ENCODE results near the gene EYS.

EYS gene

DNA sequence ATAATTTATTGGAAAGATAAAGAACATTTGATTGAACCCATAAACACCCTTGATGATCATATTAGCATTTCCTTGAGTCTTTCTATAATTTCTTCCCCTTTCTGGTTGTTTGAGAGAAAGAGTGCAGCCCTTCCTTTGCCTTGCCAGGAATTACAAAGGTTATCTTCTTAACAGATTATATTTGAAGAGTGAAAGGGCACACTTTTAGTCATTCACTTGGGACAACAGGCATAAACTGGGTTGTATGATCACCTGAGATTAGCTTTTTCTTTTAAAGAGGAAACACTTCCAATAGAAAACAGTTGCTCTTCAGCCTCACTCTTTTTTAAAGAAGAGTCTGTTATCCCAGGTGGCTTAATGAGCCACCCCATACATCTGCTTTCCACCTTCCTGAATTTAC, 1776.2 kb downstream of the EYS start:
- H3K4me3 ChIP-seq (ENCODE audit: low read depth, low read length): no peak overlapping the region
- TF ChIP-seq, protein P1, sequence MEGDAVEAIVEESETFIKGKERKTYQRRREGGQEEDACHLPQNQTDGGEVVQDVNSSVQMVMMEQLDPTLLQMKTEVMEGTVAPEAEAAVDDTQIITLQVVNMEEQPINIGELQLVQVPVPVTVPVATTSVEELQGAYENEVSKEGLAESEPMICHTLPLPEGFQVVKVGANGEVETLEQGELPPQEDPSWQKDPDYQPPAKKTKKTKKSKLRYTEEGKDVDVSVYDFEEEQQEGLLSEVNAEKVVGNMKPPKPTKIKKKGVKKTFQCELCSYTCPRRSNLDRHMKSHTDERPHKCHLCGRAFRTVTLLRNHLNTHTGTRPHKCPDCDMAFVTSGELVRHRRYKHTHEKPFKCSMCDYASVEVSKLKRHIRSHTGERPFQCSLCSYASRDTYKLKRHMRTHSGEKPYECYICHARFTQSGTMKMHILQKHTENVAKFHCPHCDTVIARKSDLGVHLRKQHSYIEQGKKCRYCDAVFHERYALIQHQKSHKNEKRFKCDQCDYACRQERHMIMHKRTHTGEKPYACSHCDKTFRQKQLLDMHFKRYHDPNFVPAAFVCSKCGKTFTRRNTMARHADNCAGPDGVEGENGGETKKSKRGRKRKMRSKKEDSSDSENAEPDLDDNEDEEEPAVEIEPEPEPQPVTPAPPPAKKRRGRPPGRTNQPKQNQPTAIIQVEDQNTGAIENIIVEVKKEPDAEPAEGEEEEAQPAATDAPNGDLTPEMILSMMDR (IDR thresholded peaks at IDR 0.05): no peak
- H3K27ac ChIP-seq: no peak overlapping the region
- H2AFZ ChIP-seq: no peak overlapping the region
- H3K4me2 ChIP-seq (ENCODE audit: low read length): no peak overlapping the region
- no peak overlapping the region for H3K9ac ChIP-seq
- no peaks in the 10 kb centered on the region for H3K9me3 ChIP-seq (ENCODE audit: control insufficient read depth, low read length)
- H3K4me1 ChIP-seq: no peaks in the 10 kb centered on the region
- no peaks in the 10 kb centered on the region for H3K79me2 ChIP-seq
- H3K36me3 ChIP-seq (ENCODE audit: control insufficient read depth, insufficient read depth, low read length): no peaks in the 10 kb centered on the region
- no peaks in the 10 kb centered on the region for H3K27me3 ChIP-seq (ENCODE audit: control insufficient read depth, insufficient read depth, low read length)

DNA sequence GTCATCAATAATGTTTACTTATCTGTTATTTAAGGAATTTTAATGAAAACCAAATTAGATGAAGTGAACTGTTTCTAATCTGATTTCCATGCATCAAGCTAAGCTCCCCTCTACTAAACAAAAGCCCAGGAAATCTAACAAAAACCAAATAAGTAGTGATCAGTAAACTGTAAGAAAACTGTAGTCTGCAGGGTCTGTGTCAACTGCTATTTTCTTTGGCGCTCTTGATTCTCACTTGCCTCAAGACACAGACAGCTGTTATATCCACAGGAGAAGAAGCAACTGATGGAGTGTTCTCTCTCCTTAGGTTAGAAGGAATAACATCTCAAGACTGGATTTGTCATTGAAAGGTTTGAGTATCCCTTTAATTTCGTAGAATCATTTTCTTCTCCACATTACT, 1777.9 kb downstream of the EYS start:
- no peaks in the 10 kb centered on the region for H3K27me3 ChIP-seq (ENCODE audit: control insufficient read depth, insufficient read depth, low read length)
- H3K9ac ChIP-seq: no peak overlapping the region
- TF ChIP-seq, protein P1 (IDR thresholded peaks at IDR 0.05): no peak

DNA sequence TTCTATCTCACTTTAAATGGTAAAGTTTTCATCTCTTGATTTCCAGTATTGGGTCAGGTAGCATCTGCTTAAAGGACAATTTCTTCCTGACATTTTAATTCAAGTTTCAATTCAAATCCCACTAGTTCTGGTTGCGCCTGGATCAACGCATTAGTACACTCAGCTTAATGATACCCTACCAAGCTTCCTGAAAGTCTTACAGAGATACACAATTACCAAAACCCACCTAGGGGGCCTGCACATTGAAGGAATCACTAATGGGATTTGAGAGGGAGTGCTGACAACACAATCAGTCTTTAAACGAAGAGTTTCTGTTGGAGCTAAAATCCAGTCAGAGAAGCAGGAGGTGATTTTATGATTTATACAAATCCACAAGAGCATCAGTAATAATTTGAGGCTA, 1778.4 kb downstream of the EYS start:
- Histone ChIP-seq H3K79me2 (no peaks in the 10 kb centered on the region), H2AFZ (no peak overlapping the region), H3K4me2 (ENCODE audit: low read length) (no peak overlapping the region), H3K27me3 (ENCODE audit: control insufficient read depth, insufficient read depth, low read length) (no peaks in the 10 kb centered on the region), H3K9me3 (ENCODE audit: control insufficient read depth, low read length) (no peaks in the 10 kb centered on the region), H3K4me1 (no peaks in the 10 kb centered on the region), H3K9ac (no peak overlapping the region), H3K4me3 (ENCODE audit: low read depth, low read length) (no peak overlapping the region), H3K27ac (no peak overlapping the region), H3K36me3 (ENCODE audit: control insufficient read depth, insufficient read depth, low read length) (no peaks in the 10 kb centered on the region)
- TF ChIP-seq, protein P1 (IDR thresholded peaks at IDR 0.05): no peak

More for the DNA sequence above, 1777.9 kb downstream of the EYS start:
- Histone ChIP-seq H3K4me3 (ENCODE audit: low read depth, low read length) (no peak overlapping the region), H3K79me2 (no peaks in the 10 kb centered on the region), H3K27ac (no peak overlapping the region), H3K9me3 (ENCODE audit: control insufficient read depth, low read length) (no peaks in the 10 kb centered on the region), H2AFZ (no peak overlapping the region), H3K4me1 (no peaks in the 10 kb centered on the region), H3K4me2 (ENCODE audit: low read length) (no peak overlapping the region), H3K36me3 (ENCODE audit: control insufficient read depth, insufficient read depth, low read length) (no peaks in the 10 kb centered on the region)

DNA sequence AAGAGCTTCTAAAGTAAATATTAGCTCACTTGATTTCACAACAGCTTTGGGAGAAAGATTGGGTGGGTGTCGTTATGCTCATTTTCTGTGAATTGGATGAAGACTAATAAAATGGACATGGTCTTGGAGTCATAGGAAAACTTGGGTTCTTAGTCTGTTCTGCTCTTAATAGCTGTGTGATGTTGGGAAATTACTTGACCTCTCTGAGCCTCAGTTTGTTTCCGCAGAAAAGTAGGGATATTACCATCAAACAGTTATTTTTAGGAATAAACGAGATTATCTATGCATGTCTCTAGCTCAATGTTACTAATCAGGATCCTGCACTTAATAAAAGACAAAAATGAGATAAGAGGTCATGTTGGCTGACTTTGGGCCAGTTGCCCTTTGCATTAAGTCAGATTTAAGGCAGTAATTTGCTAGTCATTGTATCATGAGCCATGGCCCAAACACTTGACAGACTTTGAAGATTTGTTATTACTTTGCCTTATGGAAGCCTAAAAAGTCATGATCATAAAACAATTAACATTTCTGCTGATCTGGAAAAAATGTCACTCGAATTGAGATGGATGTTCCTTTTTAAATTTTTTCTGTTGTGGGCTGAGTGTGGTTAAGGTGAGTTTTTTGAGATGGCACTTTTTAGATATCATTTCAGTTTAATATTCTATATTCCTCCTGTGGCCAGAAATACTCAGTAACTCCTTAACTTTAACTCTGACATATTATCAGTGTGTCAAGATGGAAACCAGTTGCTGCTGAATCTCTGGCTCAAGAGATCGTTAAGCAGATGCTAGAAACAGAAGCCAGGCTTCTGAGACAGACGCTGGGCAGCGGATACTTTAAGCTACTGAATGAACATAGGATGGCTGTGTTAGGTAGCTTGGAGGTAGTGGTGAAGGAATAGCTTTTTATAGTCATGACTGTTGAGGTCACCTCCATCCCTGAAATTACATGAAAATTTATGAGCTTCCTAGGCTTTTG, 1779.8 kb downstream of the EYS start:
- Histone ChIP-seq H3K9ac (no peak overlapping the region), H3K27ac (no peak overlapping the region), H2AFZ (no peak overlapping the region), H3K36me3 (ENCODE audit: control insufficient read depth, insufficient read depth, low read length) (no peaks in the 10 kb centered on the region), H3K4me3 (ENCODE audit: low read depth, low read length) (no peak overlapping the region), H3K4me2 (ENCODE audit: low read length) (no peak overlapping the region), H3K4me1 (no peaks in the 10 kb centered on the region), H3K9me3 (ENCODE audit: control insufficient read depth, low read length) (no peaks in the 10 kb centered on the region), H3K27me3 (ENCODE audit: control insufficient read depth, insufficient read depth, low read length) (no peaks in the 10 kb centered on the region), H3K79me2 (no peaks in the 10 kb centered on the region)
- TF ChIP-seq, protein P1 (IDR thresholded peaks at IDR 0.05): no peak

All from parathyroid adenoma (tissue), 2 donors.